GM04504 (cell line): Measurements from ENCODE around the gene NHS.
A peak's percentile ranks its signal among the peaks of the same experiment; 100 is the strongest.

Experiments
- DNase-seq: peaks from one replicate; pipeline ENCODE4 v3.0.0-alpha.2; 2012; ENCODE audit warnings: low read depth

The NHS gene

GRCh38 chrX:17674601-17675000, 299.6 kb downstream of the NHS start:
- DNase-seq, result no peak

DNA sequence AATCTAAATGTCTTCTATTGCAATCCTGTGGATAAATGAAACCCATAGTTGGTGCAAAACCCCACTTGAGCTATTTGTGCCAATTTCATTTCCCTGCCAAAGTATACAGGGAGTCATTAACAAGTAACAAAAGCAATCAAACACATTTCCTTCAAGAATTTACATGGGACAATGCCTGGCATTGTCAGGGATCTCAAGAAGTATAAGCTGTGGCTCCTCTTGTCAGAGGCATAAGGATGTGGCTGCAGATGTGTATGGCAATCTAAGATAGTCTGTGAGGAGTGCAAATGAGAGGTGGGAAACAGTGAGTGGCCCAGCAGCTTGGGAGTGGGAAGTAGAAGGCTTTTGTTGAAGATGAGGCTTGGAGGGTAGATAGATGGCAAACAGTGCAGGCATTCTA, 304.3 kb downstream of the NHS start:
- no peak for DNase-seq

DNA sequence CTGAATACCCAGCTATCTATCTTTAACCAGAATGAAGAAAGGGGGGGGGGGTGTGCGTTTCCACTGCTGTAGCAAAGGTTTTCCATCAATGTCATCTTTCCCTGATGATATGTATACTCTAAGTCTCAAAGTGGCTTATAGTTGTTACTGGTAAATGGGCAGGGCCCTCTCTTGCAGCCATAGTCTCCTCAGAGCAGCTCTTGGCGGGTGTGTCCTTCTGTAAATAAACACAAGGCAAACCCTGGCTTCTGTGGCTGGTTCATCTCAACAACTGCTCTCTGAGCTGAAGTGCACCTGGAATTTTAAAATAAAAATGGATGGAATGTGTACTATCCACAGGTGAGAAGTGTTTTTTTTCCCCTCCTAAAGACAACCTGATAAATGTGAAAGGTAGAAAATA, 304.8 kb downstream of the NHS start:
- no peak for DNase-seq

- no peak for DNase-seq
Observed at GRCh38 chrX:17680732-17681413, 305.9 kb downstream of the NHS start.

DNA sequence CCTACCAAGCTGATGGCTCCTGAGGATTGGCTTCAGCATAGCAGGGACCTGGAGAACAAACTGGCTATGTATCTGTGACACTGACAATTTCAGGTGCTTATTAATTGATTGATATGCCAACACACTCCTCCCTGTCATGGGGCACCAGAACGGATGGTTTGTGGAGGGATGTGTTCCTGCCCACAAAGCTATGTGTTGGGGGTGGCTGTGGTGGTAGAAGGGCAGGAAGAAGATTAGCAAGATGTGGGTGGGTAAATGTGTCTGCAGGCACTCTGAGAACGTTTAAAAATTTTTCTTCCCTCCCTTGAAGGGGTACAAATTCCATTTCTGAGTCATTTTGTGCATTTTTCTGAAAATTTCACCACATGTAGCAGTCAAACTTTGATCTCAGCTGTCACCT, 307.3 kb downstream of the NHS start:
- DNase-seq, result no peak

DNA sequence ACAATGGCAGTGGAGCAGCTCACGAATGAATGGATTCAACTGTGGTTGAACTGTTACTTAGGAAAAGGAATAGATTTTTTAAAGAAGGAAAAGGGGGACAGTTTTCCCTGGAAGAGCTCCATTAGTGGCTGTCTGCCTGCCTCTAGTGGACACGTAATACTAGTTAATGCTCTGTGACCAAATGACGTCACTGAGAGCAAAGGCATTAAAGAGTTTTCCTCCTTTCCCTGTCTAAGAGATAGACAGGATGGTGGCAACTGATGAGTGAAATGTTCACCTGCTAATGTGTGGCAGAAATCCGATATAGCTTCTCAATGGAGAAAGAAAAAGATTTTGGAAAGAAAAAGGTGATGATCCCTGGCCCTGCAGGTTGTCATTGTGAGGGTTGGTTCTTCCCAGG, 310.0 kb downstream of the NHS start:
- DNase-seq, result no peak

DNA sequence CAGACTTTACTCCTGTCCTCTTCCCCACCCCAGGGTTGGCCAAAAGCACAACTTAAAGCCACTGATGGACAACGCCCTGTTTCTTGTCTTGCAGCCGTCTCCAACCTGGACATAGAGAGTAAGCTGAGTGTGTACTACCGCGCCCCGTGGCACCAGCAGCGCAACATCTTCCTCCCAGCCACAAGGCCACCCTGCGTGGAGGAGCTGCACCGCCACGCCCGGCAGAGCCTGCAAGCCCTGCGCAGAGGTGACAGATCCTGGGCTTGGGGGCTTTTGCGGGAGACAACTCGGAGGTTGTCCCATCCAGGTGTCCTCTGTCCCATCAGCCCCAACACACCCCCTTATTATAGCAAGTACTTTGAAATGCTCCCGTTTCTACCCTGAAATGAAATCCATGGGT, 312.6 kb downstream of the NHS start:
- DNase-seq, result no peak

DNA sequence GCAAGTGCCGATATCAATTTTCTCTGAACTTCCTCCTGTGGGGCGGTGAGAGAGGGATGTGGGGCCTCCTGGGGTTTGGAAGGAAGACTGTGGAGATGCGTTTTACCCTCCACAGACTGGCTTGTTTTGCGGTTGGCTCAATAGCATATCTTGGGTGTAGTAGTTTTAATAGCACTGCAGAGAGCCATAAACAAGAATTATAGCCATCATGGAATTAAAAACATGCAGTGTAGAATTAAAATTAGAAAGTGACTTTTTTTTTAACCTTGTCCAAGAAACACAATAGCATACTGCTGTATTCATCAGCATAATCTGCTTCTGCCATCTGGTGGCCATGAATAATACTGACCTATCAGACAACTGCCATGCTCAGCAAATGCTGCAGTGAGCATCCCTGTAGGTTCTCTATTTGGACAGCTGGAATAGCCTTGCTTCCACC, 315.0 kb downstream of the NHS start:
- peak; percentile 62 for DNase-seq

GRCh38 chrX:17692709-17693346, 317.8 kb downstream of the NHS start:
- DNase-seq, result peak; percentile 16

DNA sequence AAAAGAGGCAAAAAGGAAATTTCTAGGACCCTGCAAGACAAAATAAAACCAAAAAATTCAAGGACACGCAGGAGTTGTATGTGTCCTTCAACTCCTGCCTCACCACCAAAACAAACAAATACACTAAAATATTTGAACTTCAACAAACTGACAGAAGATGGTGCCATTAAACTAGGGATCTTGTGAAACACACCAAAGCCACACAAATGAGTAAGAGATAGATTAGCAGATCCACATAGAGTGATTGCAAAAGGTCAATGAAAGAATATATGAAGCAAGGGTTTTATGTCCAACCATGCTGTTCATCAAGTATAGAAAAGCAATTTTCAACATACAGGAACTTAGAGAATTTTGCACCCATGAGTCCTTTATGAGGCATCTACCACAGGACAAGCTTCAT, 322.2 kb downstream of the NHS start:
- DNase-seq, result no peak

DNA sequence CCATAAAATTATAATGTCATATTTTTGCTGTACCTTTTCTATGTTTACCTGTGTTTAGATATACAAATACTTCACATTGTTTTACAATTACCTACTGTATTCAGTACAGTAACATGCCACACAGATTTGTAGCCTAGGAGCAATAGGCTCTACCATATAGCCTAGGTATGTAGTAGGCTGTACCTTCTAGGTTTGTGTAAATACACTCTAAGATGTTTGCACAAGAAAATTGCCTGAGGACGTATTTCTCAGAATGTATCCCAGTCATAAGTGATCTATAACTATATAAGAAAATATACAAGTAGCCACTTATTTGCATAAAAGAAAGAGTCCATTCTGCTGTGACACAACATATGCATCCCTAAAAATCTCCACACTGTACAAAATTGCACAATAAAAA, 326.0 kb downstream of the NHS start:
- DNase-seq, result no peak

DNA sequence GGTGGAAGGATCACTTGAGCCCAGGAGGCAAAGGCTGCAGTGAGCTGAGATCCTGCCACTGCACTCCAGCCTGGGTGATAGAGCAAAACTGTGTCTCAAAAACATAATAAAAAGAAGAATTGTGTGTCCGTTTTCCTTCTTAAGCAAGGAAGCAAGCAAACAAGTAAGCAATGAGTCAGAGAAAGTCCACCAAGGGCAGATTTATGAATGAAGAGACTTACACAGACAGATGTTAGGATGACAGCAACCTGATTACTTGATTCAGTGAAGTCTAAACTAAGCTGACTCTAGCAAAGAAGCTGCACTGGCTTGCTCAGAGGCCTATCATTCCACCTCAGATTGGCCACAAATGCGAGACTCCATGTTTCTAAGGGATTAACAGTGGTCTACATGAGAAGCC, 328.2 kb downstream of the NHS start:
- no peak for DNase-seq

DNA sequence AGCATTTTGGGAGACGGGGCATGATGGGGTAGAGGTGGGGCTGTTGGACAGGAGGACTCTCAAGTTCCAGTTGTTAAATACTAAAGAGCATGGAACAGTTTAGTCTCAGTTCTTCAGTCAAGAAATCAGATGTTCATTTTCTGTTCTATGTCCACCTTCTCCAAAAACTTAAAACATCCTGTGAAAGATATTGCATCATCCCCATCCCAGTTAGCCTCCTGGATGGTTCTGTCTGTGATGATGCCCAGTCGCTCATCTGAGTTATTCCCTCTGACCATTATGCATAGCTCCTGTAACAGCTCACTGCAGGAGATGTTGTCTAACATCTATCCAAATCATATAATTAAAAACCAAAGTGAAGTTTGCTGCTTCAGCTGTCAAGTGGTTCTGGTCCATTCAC, 330.2 kb downstream of the NHS start:
- no peak for DNase-seq

- peak; percentile 62 for DNase-seq
Observed at GRCh38 chrX:17706676-17707075, 331.7 kb downstream of the NHS start.

DNA sequence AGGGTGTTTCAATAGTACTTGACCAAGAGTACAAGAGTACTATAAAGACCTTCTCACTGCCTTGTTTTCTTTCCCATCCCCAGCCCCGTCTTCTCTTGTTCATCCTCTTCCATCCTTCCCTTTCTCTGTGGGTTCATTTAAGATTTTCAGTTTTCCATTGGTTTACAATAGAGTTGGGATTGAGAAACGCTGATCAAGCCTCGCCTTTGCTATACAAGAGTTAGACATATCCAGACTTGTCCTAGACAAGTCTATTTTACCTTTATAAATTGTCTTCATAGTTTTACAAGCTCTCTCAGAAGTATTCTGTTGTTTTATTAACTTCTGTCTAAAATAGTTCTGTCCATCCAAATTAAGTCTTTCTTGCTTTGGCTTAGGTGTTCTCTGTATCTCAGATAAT, 332.7 kb downstream of the NHS start:
- DNase-seq, result no peak

GRCh38 chrX:17710871-17711301, 335.9 kb downstream of the NHS start:
- no peak for DNase-seq

DNA sequence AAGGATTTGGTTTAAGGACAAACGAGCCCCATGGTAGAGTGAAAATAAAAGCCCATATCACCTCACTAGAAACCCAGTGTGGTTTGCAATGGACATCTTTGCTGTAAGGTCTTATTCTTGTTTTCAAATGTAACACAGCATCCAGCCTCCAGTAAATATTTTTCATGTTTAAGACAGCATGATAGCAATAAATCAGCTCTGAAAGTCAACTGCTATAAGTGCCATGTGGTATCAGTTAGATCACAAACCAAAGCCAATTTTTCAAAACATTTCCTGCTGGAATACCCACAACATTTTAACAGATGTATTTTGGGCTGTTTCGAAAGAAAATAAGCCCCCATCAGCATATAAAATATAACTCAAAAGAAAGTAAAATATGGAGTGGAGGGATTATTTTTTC, 338.3 kb downstream of the NHS start:
- no peak for DNase-seq

DNA sequence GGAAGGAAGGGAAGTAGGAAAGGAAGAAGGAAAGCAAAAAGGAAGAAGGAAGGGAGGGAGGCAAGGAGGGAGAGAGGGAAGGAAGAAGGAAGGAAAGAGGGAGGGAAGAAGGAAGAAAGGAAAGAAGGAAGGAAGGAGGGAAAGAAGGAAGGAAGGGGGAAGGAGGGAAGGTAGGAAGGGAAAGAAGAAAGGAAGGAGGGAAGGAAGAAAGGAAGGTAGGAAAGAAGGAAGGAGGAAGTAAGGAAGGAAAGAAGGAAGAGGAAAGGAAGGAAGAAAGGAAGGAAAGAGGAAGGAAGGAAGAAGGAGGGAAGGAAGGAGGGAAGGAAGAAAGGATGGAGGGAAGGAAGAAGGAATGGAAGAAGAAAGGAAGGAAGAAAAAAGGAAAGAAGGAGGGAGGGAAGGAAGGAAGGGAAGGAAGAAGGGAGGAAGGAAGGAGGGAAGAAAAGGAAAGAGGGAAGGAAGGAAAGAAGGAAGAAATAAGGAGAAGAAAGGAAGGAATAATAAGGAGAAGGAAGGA, 343.7 kb downstream of the NHS start:
- no peak for DNase-seq

GRCh38 chrX:17719711-17720110, 344.7 kb downstream of the NHS start:
- DNase-seq, result no peak

- DNase-seq, result no peak
Observed at GRCh38 chrX:17721715-17722114, 346.7 kb downstream of the NHS start.

DNA sequence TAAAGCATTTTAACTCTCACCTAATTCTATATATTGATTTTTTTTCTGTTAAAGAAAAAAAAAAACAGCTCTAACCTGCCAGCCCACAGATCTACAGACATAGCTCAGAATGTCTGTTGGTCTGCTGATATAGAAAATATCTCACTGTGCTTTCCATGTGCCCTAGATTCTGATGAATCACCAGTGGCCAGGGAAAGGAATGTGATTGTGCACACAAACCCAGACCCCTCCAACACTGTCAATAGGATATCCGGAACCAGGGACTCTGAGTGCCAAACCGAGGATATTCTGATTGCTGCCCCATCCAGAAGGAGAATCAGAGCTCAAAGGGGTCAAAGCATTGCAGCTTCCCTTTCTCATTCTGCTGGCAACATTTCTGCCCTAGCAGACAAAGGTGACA, 350.2 kb downstream of the NHS start:
- no peak for DNase-seq

- no peak for DNase-seq
Observed at GRCh38 chrX:17732138-17732783, 357.3 kb downstream of the NHS start.

GRCh38 chrX:17735406-17735805, 360.4 kb downstream of the NHS start:
- DNase-seq, result no peak
